Activated naive CD8-positive, alpha-beta T cell treated with anti-CD3 and anti-CD28 coated beads for 36 hours (primary cell): ENCODE data around the gene SLC24A3. TPM values are rescaled to one million over a fixed set of nuclear protein-coding genes. Genes with fewer than 3 reads are reported as not detected.

Experiments used
- DNase-seq: peaks from one replicate; pipeline ENCODE4 v3.0.0; 2021
- H3K27ac Mint-ChIP-seq: one replicate; pipeline ENCODE4 v1.8.0; 2022; ENCODE audit warnings: mild to moderate bottlenecking, moderate library complexity, mixed read lengths
- H3K27me3 Mint-ChIP-seq: one replicate; pipeline ENCODE4 v1.8.0; 2022; ENCODE audit warnings: mild to moderate bottlenecking, mixed read lengths
- H3K36me3 Mint-ChIP-seq: one replicate; pipeline ENCODE4 v1.8.0; 2021; ENCODE audit warnings: mild to moderate bottlenecking, mixed read lengths
- H3K4me1 Mint-ChIP-seq: one replicate; pipeline ENCODE4 v1.8.0; 2021; ENCODE audit warnings: mixed read lengths
- H3K4me3 Mint-ChIP-seq: one replicate; pipeline ENCODE4 v1.8.0; 2022; ENCODE audit warnings: mild to moderate bottlenecking, moderate library complexity, mixed read lengths
- H3K9me3 Mint-ChIP-seq: one replicate; pipeline ENCODE4 v1.8.0; 2022; ENCODE audit warnings: mixed read lengths
- total RNA-seq, 2 experiments: library from RNA; stranded (reverse); gene quantifications; one replicate each; pipeline ENCODE4 v1.2.3, GENCODE V29; 2021

The SLC24A3 gene
- not detected for total RNA-seq

GRCh38 chr20:19212469-19212815, at the start of gene SLC24A3:
Gene SLC24A3, plus strand, starts transcription at chr20:19212642.
- peaks cover 55% of the 10 kb centered on the region for H3K27me3 Mint-ChIP-seq
- H3K4me3 Mint-ChIP-seq, result no peak within 1 kb of the TSS
- H3K4me1 Mint-ChIP-seq, result no peaks in the 10 kb centered on the region
- no peak for DNase-seq
- no peaks in the 10 kb centered on the region for H3K9me3 Mint-ChIP-seq
- no peaks in the 10 kb centered on the region for H3K36me3 Mint-ChIP-seq
- no peak within 1 kb of the TSS for H3K27ac Mint-ChIP-seq

GRCh38 chr20:19170148-19170547, 42.3 kb upstream of the SLC24A3 start:
- no peaks in the 10 kb centered on the region for H3K36me3 Mint-ChIP-seq
- peaks cover 9% of the 10 kb centered on the region for H3K9me3 Mint-ChIP-seq

GRCh38 chr20:19172637-19173036, 39.8 kb upstream of the SLC24A3 start:
- H3K27me3 Mint-ChIP-seq, result peaks cover 45% of the 10 kb centered on the region
- no peak for DNase-seq
- no peaks in the 10 kb centered on the region for H3K36me3 Mint-ChIP-seq
- H3K4me1 Mint-ChIP-seq, result no peaks in the 10 kb centered on the region
- H3K27ac Mint-ChIP-seq, result no peak overlapping the region
- H3K4me3 Mint-ChIP-seq, result no peak overlapping the region
- peaks cover 6% of the 10 kb centered on the region for H3K9me3 Mint-ChIP-seq

More at GRCh38 chr20:19170148-19170547, 42.3 kb upstream of the SLC24A3 start:
- DNase-seq, result no peak
- Mint-ChIP-seq H3K27ac (no peak overlapping the region), H3K4me3 (no peak overlapping the region), H3K4me1 (no peaks in the 10 kb centered on the region), H3K27me3 (peaks cover 52% of the 10 kb centered on the region)

GRCh38 chr20:19176470-19177052, 35.9 kb upstream of the SLC24A3 start:
- H3K4me1 Mint-ChIP-seq, result no peaks in the 10 kb centered on the region
- H3K4me3 Mint-ChIP-seq, result no peak overlapping the region
- H3K9me3 Mint-ChIP-seq, result no peaks in the 10 kb centered on the region
- peaks cover 20% of the 10 kb centered on the region for H3K27me3 Mint-ChIP-seq
- no peak overlapping the region for H3K27ac Mint-ChIP-seq
- no peaks in the 10 kb centered on the region for H3K36me3 Mint-ChIP-seq
- DNase-seq, result no peak

- no peak for DNase-seq
- Mint-ChIP-seq H3K4me1 (no peaks in the 10 kb centered on the region), H3K27ac (no peak overlapping the region)
Measured at GRCh38 chr20:19181552-19181951, 30.9 kb upstream of the SLC24A3 start.

GRCh38 chr20:19185083-19185482, 27.4 kb upstream of the SLC24A3 start:
- Mint-ChIP-seq H3K36me3 (no peaks in the 10 kb centered on the region), H3K9me3 (peaks cover 12% of the 10 kb centered on the region), H3K27me3 (peaks cover 3% of the 10 kb centered on the region), H3K27ac (no peak overlapping the region), H3K4me1 (no peaks in the 10 kb centered on the region), H3K4me3 (no peak overlapping the region)
- no peak for DNase-seq

More at GRCh38 chr20:19181552-19181951, 30.9 kb upstream of the SLC24A3 start:
- Mint-ChIP-seq H3K4me3 (no peak overlapping the region), H3K36me3 (no peaks in the 10 kb centered on the region), H3K9me3 (peaks cover 3% of the 10 kb centered on the region), H3K27me3 (peaks cover 3% of the 10 kb centered on the region)

- H3K36me3 Mint-ChIP-seq, result no peaks in the 10 kb centered on the region
- peaks cover 3% of the 10 kb centered on the region for H3K27me3 Mint-ChIP-seq
- no peak for DNase-seq
- peaks cover 7% of the 10 kb centered on the region for H3K9me3 Mint-ChIP-seq
- no peak overlapping the region for H3K27ac Mint-ChIP-seq
- no peak overlapping the region for H3K4me3 Mint-ChIP-seq
- H3K4me1 Mint-ChIP-seq, result no peaks in the 10 kb centered on the region
Measured at GRCh38 chr20:19193349-19193748, 19.1 kb upstream of the SLC24A3 start.

- Mint-ChIP-seq H3K4me3 (no peak overlapping the region), H3K9me3 (no peaks in the 10 kb centered on the region), H3K36me3 (no peaks in the 10 kb centered on the region), H3K27me3 (peaks cover 53% of the 10 kb centered on the region), H3K27ac (no peak overlapping the region), H3K4me1 (peaks cover 2% of the 10 kb centered on the region)
- peak; percentile 53 for DNase-seq
Measured at GRCh38 chr20:19205981-19206396, 6.5 kb upstream of the SLC24A3 start.

- H3K9me3 Mint-ChIP-seq, result no peaks in the 10 kb centered on the region
- H3K4me1 Mint-ChIP-seq, result peaks cover 2% of the 10 kb centered on the region
- no peak for DNase-seq
- no peaks in the 10 kb centered on the region for H3K36me3 Mint-ChIP-seq
- H3K27me3 Mint-ChIP-seq, result peaks cover 61% of the 10 kb centered on the region
- H3K4me3 Mint-ChIP-seq, result no peak overlapping the region
- H3K27ac Mint-ChIP-seq, result no peak overlapping the region
Measured at GRCh38 chr20:19207541-19207940, 4.9 kb upstream of the SLC24A3 start.

GRCh38 chr20:19210391-19211155, 1.9 kb upstream of the SLC24A3 start:
- H3K4me1 Mint-ChIP-seq, result peaks cover 2% of the 10 kb centered on the region
- no peak overlapping the region for H3K27ac Mint-ChIP-seq
- peaks cover 63% of the 10 kb centered on the region for H3K27me3 Mint-ChIP-seq
- no peaks in the 10 kb centered on the region for H3K36me3 Mint-ChIP-seq
- no peak for DNase-seq
- H3K4me3 Mint-ChIP-seq, result no peak overlapping the region
- H3K9me3 Mint-ChIP-seq, result no peaks in the 10 kb centered on the region

- no peak overlapping the region for H3K27ac Mint-ChIP-seq
- H3K4me3 Mint-ChIP-seq, result no peak overlapping the region
- H3K9me3 Mint-ChIP-seq, result no peaks in the 10 kb centered on the region
- no peaks in the 10 kb centered on the region for H3K4me1 Mint-ChIP-seq
- no peaks in the 10 kb centered on the region for H3K36me3 Mint-ChIP-seq
- DNase-seq, result no peak
- H3K27me3 Mint-ChIP-seq, result peaks cover 59% of the 10 kb centered on the region
Measured at GRCh38 chr20:19211252-19211651, 1.2 kb upstream of the SLC24A3 start.

GRCh38 chr20:19211661-19212468, 577 bp upstream of the SLC24A3 start:
- no peaks in the 10 kb centered on the region for H3K9me3 Mint-ChIP-seq
- no peaks in the 10 kb centered on the region for H3K36me3 Mint-ChIP-seq
- H3K4me3 Mint-ChIP-seq, result no peak overlapping the region
- H3K4me1 Mint-ChIP-seq, result no peaks in the 10 kb centered on the region
- H3K27me3 Mint-ChIP-seq, result peaks cover 59% of the 10 kb centered on the region
- H3K27ac Mint-ChIP-seq, result no peak overlapping the region
- no peak for DNase-seq

GRCh38 chr20:19212821-19213502, 520 bp downstream of the SLC24A3 start:
- Mint-ChIP-seq H3K36me3 (no peaks in the 10 kb centered on the region), H3K27ac (no peak overlapping the region), H3K4me3 (no peak overlapping the region), H3K27me3 (peaks cover 54% of the 10 kb centered on the region), H3K4me1 (no peaks in the 10 kb centered on the region), H3K9me3 (no peaks in the 10 kb centered on the region)
- DNase-seq, result peak; percentile 43

- peaks cover 47% of the 10 kb centered on the region for H3K27me3 Mint-ChIP-seq
- H3K4me1 Mint-ChIP-seq, result no peaks in the 10 kb centered on the region
- H3K27ac Mint-ChIP-seq, result no peak overlapping the region
- H3K4me3 Mint-ChIP-seq, result no peak overlapping the region
- DNase-seq, result no peak
- H3K36me3 Mint-ChIP-seq, result no peaks in the 10 kb centered on the region
- H3K9me3 Mint-ChIP-seq, result no peaks in the 10 kb centered on the region
Measured at GRCh38 chr20:19213946-19214490, 1.6 kb downstream of the SLC24A3 start.

GRCh38 chr20:19218411-19218810, 6.0 kb downstream of the SLC24A3 start:
- H3K27ac Mint-ChIP-seq, result no peak overlapping the region
- no peaks in the 10 kb centered on the region for H3K4me1 Mint-ChIP-seq
- H3K27me3 Mint-ChIP-seq, result peaks cover 23% of the 10 kb centered on the region
- H3K9me3 Mint-ChIP-seq, result no peaks in the 10 kb centered on the region
- DNase-seq, result no peak
- no peak overlapping the region for H3K4me3 Mint-ChIP-seq
- H3K36me3 Mint-ChIP-seq, result no peaks in the 10 kb centered on the region
